ENCODE measurements around the gene EYS.

DNA sequence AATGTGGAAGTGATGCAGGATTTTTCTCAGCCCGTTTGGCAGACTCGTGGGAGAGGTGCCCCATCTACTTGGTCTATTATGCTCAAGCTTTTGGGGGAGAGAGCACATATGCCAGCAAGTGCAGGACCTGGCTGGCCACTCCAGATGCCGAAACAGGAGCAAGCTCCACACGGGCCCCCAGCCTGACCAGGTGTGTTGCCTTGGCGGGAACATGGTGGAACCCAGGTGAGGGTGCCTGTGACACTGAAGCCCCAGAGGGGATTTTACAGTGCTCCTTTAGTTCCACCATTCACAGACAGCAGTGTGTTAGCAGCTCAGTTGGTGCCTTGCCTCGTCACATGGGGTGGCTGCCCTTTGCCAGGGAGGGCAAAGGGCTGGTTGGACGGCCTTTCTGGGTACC, 798.9 kb downstream of the EYS start:
- TF ChIP-seq, protein P1, sequence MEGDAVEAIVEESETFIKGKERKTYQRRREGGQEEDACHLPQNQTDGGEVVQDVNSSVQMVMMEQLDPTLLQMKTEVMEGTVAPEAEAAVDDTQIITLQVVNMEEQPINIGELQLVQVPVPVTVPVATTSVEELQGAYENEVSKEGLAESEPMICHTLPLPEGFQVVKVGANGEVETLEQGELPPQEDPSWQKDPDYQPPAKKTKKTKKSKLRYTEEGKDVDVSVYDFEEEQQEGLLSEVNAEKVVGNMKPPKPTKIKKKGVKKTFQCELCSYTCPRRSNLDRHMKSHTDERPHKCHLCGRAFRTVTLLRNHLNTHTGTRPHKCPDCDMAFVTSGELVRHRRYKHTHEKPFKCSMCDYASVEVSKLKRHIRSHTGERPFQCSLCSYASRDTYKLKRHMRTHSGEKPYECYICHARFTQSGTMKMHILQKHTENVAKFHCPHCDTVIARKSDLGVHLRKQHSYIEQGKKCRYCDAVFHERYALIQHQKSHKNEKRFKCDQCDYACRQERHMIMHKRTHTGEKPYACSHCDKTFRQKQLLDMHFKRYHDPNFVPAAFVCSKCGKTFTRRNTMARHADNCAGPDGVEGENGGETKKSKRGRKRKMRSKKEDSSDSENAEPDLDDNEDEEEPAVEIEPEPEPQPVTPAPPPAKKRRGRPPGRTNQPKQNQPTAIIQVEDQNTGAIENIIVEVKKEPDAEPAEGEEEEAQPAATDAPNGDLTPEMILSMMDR (IDR thresholded peaks at IDR 0.05): no peak
- TF ChIP-seq POLR2A (IDR thresholded peaks at IDR 0.05; ENCODE audit: low read depth) (no peak), POLR2AphosphoS5 (IDR thresholded peaks at IDR 0.05) (no peak), EP300 (IDR thresholded peaks at IDR 0.05) (no peak)
